ENCODE data around the gene CAPN12.

DNA sequence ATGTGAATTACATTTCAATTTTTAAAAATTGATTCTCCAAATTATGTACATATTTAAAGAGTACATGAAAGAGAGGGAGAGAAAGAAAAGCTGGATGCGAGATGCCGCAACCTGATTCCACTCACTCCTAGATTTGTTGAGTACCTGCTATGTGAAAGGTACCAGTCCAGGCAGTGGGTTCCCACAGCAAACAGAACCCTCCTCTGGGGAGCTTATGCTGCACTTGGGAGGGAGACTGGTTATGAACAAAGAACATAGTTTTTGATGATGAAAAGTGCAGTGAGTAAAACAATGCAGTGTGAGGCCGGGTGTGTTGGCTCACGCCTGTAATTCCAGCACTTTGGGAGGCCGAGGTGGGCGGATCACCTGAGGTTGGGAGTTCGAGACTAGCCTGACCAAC, 53.4 kb downstream of the CAPN12 start:
- TF ChIP-seq POLR2AphosphoS5 (IDR thresholded peaks at IDR 0.05; ENCODE audit: low read length) (no peak), POLR2A (IDR thresholded peaks at IDR 0.05; ENCODE audit: low read depth, low read length) (no peak), ASH2L (IDR thresholded peaks at IDR 0.05; ENCODE audit: borderline replicate concordance, low read depth) (no peak), SUZ12 (IDR thresholded peaks at IDR 0.05; ENCODE audit: unreplicated experiment) (no peak), SRF (IDR thresholded peaks at IDR 0.05; ENCODE audit: low read depth in 2 of 2, low read length in 2 of 2) (no peak), POU2F2 (IDR thresholded peaks at IDR 0.05; ENCODE audit: borderline replicate concordance, low read depth, low read length) (no peak), DPF2 (IDR thresholded peaks at IDR 0.05) (no peak)
- TF ChIP-seq, protein P1, sequence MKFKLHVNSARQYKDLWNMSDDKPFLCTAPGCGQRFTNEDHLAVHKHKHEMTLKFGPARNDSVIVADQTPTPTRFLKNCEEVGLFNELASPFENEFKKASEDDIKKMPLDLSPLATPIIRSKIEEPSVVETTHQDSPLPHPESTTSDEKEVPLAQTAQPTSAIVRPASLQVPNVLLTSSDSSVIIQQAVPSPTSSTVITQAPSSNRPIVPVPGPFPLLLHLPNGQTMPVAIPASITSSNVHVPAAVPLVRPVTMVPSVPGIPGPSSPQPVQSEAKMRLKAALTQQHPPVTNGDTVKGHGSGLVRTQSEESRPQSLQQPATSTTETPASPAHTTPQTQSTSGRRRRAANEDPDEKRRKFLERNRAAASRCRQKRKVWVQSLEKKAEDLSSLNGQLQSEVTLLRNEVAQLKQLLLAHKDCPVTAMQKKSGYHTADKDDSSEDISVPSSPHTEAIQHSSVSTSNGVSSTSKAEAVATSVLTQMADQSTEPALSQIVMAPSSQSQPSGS (IDR thresholded peaks at IDR 0.05; ENCODE audit: low read length) = no peak
- TF ChIP-seq, protein P2, sequence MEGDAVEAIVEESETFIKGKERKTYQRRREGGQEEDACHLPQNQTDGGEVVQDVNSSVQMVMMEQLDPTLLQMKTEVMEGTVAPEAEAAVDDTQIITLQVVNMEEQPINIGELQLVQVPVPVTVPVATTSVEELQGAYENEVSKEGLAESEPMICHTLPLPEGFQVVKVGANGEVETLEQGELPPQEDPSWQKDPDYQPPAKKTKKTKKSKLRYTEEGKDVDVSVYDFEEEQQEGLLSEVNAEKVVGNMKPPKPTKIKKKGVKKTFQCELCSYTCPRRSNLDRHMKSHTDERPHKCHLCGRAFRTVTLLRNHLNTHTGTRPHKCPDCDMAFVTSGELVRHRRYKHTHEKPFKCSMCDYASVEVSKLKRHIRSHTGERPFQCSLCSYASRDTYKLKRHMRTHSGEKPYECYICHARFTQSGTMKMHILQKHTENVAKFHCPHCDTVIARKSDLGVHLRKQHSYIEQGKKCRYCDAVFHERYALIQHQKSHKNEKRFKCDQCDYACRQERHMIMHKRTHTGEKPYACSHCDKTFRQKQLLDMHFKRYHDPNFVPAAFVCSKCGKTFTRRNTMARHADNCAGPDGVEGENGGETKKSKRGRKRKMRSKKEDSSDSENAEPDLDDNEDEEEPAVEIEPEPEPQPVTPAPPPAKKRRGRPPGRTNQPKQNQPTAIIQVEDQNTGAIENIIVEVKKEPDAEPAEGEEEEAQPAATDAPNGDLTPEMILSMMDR (IDR thresholded peaks at IDR 0.05 in 2 of 3, conservative IDR thresholded peaks at IDR 0.05 in 1 of 3; ENCODE audit: control insufficient read depth in 2 of 3, extremely low read depth in 1 of 3, insufficient read depth in 1 of 3, low read depth in 3 of 3, low read length in 3 of 3) = no peak
- TF ChIP-seq, protein P3, sequence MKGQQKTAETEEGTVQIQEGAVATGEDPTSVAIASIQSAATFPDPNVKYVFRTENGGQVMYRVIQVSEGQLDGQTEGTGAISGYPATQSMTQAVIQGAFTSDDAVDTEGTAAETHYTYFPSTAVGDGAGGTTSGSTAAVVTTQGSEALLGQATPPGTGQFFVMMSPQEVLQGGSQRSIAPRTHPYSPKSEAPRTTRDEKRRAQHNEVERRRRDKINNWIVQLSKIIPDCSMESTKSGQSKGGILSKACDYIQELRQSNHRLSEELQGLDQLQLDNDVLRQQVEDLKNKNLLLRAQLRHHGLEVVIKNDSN (IDR thresholded peaks at IDR 0.05; ENCODE audit: borderline replicate concordance, extremely low read length, insufficient read depth, low read depth, low read length) = no peak

Data from GM12878 (cell line).